Rectal smooth muscle tissue (tissue), 1 donor: ENCODE results near the gene AUNIP.
A peak's percentile ranks its signal among the peaks of the same experiment; 100 is the strongest.

Source experiments
- H3K27ac ChIP-seq: one replicate; pipeline ENCODE4 v1.7.0; 2013; ENCODE audit warnings: low read depth, low read length, inconsistent platforms
- H3K27me3 ChIP-seq: one replicate; pipeline ENCODE4 v1.7.0; 2013; ENCODE audit warnings: low read length; ENCODE audit not compliant: control insufficient read depth, insufficient read depth
- H3K36me3 ChIP-seq: one replicate; pipeline ENCODE4 v1.7.0; 2013; ENCODE audit warnings: low read length; ENCODE audit not compliant: control insufficient read depth, insufficient read depth
- H3K4me1 ChIP-seq: one replicate; pipeline ENCODE4 v1.7.0; 2013; ENCODE audit warnings: low read length; ENCODE audit not compliant: control insufficient read depth, insufficient read depth
- H3K4me3 ChIP-seq: one replicate; pipeline ENCODE4 v1.7.0; 2013; ENCODE audit warnings: low read length
- H3K9ac ChIP-seq: one replicate; pipeline ENCODE4 v1.7.0; 2013; ENCODE audit warnings: low read length

AUNIP gene

DNA sequence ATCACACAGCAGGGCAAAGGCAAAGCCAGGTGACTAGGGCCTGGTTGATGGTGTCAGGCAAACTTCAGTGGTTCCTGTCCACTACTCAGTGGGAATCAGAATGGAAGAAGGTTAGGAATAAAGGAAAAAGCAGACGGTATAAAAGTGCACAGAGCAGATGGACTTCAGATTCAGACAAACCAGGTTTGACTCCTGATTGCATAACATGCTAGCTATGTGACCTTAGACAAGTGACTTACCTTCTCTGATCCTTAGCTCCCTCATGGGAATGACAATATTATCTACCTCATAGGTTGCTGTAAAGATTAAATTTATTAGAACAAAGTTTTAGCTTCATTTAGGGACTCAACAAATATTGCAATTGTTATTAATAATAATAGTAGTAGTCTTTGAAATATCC lies 11.4 kb upstream of the AUNIP start:
- peaks cover 6% of the 10 kb centered on the region for H3K4me1 ChIP-seq
- H3K9ac ChIP-seq, result no peak overlapping the region
- no peaks in the 10 kb centered on the region for H3K36me3 ChIP-seq
- H3K27me3 ChIP-seq, result no peaks in the 10 kb centered on the region
- H3K27ac ChIP-seq, result no peak overlapping the region
- no peak overlapping the region for H3K4me3 ChIP-seq

- Histone ChIP-seq H3K4me1 (peaks cover 6% of the 10 kb centered on the region), H3K4me3 (no peak overlapping the region), H3K27ac (no peak overlapping the region), H3K27me3 (no peaks in the 10 kb centered on the region), H3K36me3 (no peaks in the 10 kb centered on the region), H3K9ac (no peak overlapping the region)
Observed at GRCh38 chr1:25869909-25870606, 10.8 kb upstream of the AUNIP start.

DNA sequence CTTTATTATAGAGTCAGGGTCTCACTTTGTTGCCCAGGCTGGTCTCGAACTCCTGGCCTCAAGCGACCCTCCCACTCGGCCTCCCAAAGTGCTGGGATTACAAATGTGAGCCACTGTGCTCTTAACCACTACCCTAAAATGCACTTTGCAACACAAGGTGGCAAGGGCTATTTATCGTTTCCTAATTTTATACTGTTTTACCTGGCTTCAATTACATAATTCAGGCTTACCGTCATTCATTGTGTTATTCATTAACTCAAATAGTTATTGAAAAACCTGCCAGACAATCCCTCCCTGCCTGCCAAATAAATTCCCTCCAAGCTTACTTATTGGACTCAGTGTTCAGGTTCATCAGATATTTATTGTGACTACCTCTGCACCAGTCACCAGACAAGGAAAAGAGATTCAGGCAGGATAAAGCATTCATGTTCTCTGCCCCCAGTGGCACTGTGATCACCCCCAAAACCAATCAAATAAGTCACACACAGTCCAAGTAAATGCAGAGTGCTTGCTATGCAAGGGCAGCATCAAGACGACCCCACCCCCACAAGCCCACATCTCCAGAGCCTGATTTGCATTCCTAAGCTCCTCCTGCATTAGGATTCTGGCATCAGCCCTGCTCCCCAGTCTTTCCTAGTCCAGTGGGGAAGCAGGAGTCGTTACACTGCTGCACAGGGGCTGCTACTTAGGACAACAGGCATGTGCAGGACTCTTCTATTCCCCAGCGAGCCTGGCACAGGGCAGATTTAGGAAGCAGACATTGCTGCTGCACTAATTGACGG lies 8.1 kb upstream of the AUNIP start:
- Histone ChIP-seq H3K36me3 (no peaks in the 10 kb centered on the region), H3K9ac (no peak overlapping the region), H3K4me1 (no peaks in the 10 kb centered on the region)

GRCh38 chr1:25866288-25866687 lies 7.0 kb upstream of the AUNIP start:
- no peaks in the 10 kb centered on the region for H3K36me3 ChIP-seq
- H3K4me3 ChIP-seq, result no peak overlapping the region
- no peak overlapping the region for H3K9ac ChIP-seq
- H3K27me3 ChIP-seq, result no peaks in the 10 kb centered on the region
- H3K27ac ChIP-seq, result no peak overlapping the region
- H3K4me1 ChIP-seq, result no peaks in the 10 kb centered on the region

More for the DNA sequence above, 8.1 kb upstream of the AUNIP start:
- Histone ChIP-seq H3K27ac (no peak overlapping the region), H3K4me3 (no peak overlapping the region), H3K27me3 (no peaks in the 10 kb centered on the region)

DNA sequence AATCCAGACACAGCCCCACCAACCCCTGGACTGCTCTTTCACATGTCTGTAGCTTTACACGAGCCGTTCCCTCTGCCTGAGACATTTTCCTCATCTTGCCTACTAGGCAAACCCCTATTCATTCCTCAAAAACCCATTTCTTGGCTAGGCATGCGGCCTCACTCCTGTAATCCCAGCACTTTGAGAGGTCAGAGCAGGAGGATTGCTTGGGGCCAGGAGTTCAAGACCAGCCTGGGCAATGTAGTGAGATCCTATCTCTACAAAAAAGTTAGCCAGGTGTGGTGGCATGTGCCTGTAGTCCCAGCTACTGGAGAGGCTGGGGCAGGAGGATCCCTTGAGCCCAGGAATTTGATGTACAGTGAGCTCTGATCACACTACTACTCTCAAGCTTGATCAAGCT lies 5.2 kb upstream of the AUNIP start:
- Histone ChIP-seq H3K4me3 (no peak overlapping the region), H3K9ac (no peak overlapping the region), H3K27ac (no peak overlapping the region), H3K27me3 (no peaks in the 10 kb centered on the region), H3K36me3 (no peaks in the 10 kb centered on the region), H3K4me1 (no peaks in the 10 kb centered on the region)

GRCh38 chr1:25863486-25864262 lies 4.4 kb upstream of the AUNIP start:
- peaks cover 5% of the 10 kb centered on the region for H3K4me1 ChIP-seq
- no peaks in the 10 kb centered on the region for H3K27me3 ChIP-seq
- H3K9ac ChIP-seq, result no peak overlapping the region
- no peak overlapping the region for H3K4me3 ChIP-seq
- no peak overlapping the region for H3K27ac ChIP-seq
- no peaks in the 10 kb centered on the region for H3K36me3 ChIP-seq

DNA sequence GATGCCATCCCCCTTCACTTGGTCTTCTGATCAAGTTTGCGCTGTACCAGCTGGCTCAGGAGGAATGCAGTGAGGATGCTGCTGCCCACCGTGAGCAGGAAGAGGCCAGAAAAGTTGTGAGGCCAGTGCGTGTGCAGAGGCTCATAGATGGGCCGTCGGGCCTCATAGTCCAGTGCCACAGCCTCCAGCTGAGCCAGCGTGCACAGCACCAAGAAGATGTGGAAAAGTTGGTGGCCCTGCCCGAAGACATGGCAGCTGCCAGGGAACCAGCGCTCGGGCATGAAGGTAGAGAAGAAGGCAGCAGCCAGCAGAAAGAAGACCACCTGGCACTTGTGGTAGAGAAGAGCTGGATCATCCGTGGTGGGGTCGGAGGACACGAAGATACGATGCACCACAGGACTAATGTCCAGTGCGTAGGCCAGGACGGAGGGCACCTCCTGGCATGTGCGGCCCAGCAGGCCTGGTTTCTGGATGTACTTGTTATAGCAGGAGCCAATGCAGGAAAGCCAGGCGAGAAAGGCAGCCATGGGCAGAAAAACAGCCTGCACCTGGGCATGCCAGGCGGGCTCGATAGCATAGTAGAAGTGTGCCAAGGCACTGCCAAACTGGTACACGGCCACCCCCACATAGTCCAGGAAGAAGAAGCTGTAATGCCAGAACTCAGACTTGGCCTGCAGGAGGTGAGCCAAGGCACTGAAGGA lies 3.7 kb upstream of the AUNIP start:
- H3K27ac ChIP-seq, result no peak overlapping the region
- no peak overlapping the region for H3K4me3 ChIP-seq
- no peak overlapping the region for H3K9ac ChIP-seq
- no peaks in the 10 kb centered on the region for H3K27me3 ChIP-seq
- peaks cover 7% of the 10 kb centered on the region for H3K4me1 ChIP-seq
- H3K36me3 ChIP-seq, result no peaks in the 10 kb centered on the region

DNA sequence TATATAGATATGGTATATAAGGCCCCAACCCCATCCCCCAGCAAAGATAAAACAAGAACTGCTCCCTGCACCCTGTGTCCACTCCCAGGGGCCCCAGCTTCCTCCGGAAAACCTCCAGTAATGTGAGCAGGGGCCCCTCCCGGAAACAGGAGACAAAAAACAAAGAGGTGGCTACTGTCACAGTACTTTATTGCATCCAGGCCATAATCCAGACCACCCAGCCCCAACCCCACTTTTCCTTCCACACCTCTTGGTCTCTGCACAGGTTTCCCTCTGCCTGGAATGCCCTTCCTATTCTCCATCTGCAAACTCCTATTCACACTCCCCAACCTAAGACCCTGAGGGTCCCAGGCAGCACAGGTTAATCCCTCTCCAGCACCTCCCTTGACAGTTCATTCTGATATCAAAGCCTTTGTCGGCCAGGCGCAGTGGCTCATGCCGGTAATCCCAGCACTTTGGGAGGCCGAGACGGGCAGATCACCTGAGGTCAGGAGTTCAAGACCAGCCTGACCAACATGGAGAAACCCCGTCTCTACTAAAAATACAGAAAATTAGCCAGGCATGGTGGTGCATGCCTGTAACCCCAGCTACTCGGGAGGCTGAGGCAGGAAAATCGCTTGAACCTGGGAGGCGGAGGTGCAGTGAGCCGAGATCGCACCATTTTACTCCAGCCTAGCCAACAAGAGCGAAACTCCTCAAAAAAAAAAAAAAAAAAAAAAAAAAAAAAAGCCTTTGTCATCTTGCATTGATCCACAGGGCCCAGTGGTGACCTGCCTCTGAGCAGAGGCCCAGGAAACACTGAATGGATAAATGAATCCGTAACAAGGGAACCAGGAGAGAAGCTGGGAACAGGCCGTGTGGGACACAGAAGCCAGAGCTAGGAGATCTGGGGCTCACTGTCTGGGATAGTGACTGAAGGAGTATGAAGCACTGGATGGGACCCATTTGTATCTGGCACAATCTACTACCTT lies 2.3 kb upstream of the AUNIP start:
- H3K27me3 ChIP-seq, result no peaks in the 10 kb centered on the region
- H3K9ac ChIP-seq, result no peak overlapping the region
- no peak overlapping the region for H3K4me3 ChIP-seq
- no peak overlapping the region for H3K27ac ChIP-seq
- no peaks in the 10 kb centered on the region for H3K36me3 ChIP-seq
- H3K4me1 ChIP-seq, result peaks cover 7% of the 10 kb centered on the region

- Histone ChIP-seq H3K36me3 (no peaks in the 10 kb centered on the region), H3K27ac (no peak overlapping the region), H3K27me3 (no peaks in the 10 kb centered on the region), H3K9ac (no peak overlapping the region), H3K4me3 (peak overlapping the region; percentile 72), H3K4me1 (peaks cover 7% of the 10 kb centered on the region)
Observed at GRCh38 chr1:25858494-25858893, 763 bp downstream of the AUNIP start.

DNA sequence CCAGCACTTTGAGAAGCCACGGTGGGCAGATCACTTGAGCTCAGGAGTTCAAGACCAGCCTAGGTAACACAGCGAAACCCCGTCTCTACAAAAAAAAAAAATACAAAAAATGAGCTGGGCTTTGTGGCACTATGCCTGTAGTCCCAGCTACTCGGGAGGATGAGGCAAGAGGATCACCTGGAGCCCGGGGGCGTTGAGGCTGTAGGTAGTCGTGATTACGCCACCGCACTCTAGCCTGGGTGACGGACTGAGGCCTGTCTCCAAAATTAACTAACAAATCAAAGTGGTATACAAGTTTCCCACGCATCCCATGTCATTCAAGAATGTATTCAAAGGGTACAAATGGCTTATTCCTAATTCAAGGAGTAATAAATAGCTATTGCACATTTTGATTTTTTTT lies 2.4 kb downstream of the AUNIP start:
- Histone ChIP-seq H3K4me1 (peaks cover 7% of the 10 kb centered on the region), H3K4me3 (no peak overlapping the region), H3K9ac (no peak overlapping the region), H3K36me3 (no peaks in the 10 kb centered on the region), H3K27ac (no peak overlapping the region), H3K27me3 (no peaks in the 10 kb centered on the region)

- Histone ChIP-seq H3K4me1 (peaks cover 7% of the 10 kb centered on the region), H3K27ac (no peak overlapping the region), H3K36me3 (no peaks in the 10 kb centered on the region), H3K4me3 (no peak overlapping the region), H3K9ac (no peak overlapping the region), H3K27me3 (no peaks in the 10 kb centered on the region)
Observed at GRCh38 chr1:25854554-25854953, 4.7 kb downstream of the AUNIP start.
